Endothelial cell of umbilical vein (primary cell): Measurements from ENCODE around the gene EZR. TPM values are rescaled to one million over a fixed set of nuclear protein-coding genes. Genes with fewer than 3 reads are reported as not detected.

ENCODE experiments used
- BruUV-seq: library from RNA; stranded (reverse); fragments of 400-500 nt; replicated peaks from 2 replicates; lab custom pipeline; 2021; lab: Mats Ljungman, UMichigan
- CTCF ChIA-PET: fragments of 300-600, 350-600 bp; sonication (Branson Sonifier 250); formaldehyde crosslinking; loops from one replicate; lab custom pipeline; 2021; ENCODE audit warnings: antibody characterized with exemption, inconsistent platforms; lab: Charles Lee
- POLR2A ChIA-PET: fragments of 300-600, 350-600 bp; sonication (Branson Sonifier 250); formaldehyde crosslinking; loops from one replicate; lab custom pipeline; 2021; ENCODE audit warnings: antibody characterized with exemption, inconsistent platforms; lab: Charles Lee
- DNase-seq: peaks from one replicate; pipeline ENCODE4 v3.0.0-alpha.2; 2011; ENCODE audit warnings: low read depth, low spot score
- FAIRE-seq: peaks from 2 replicates; lab custom pipeline; 2011; peaks lifted over from hg19 to GRCh38; lab: Jason Lieb, UNC
- H2AFZ ChIP-seq: 2 replicates; pipeline ENCODE4 v1.6.0; 2012; ENCODE audit warnings: low read depth, low read length, control low read depth, inconsistent platforms
- H3K27ac ChIP-seq: 2 replicates; pipeline ENCODE4 v1.5.1; 2011; ENCODE audit warnings: low read depth, mild to moderate bottlenecking, control low read depth, low read length, moderate library complexity; ENCODE audit not compliant: insufficient read depth
- H3K27me3 ChIP-seq, 2 experiments: 2 replicates each; pipeline versions ENCODE4 v1.6.0 to v1.6.1; 2011; ENCODE audit warnings: low read length in 2 of 2, mixed read lengths in 1 of 2; ENCODE audit not compliant: control insufficient read depth in 2 of 2, insufficient read depth in 2 of 2
- H3K36me3 ChIP-seq, 2 experiments: 2 replicates in 1 of 2; 3 replicates in 1 of 2; pipeline ENCODE4 v1.5.1; 2011; ENCODE audit warnings: low read length in 2 of 2, mild to moderate bottlenecking in 1 of 2, moderate library complexity in 1 of 2; ENCODE audit not compliant: control insufficient read depth in 2 of 2, insufficient read depth in 2 of 2; ENCODE audit errors: extremely low read depth in 1 of 2
- H3K4me1 ChIP-seq: 3 replicates; pipeline ENCODE4 v1.5.1; 2011; ENCODE audit warnings: mild to moderate bottlenecking, low read length; ENCODE audit not compliant: control insufficient read depth, insufficient read depth; ENCODE audit errors: extremely low read depth
- H3K4me2 ChIP-seq: 2 replicates; pipeline ENCODE4 v1.6.1; 2011; ENCODE audit warnings: low read length, control low read depth, mixed read lengths; ENCODE audit not compliant: insufficient read depth
- H3K4me3 ChIP-seq, 3 experiments: fragments of 200-600 bp in 1 of 3; sonication (generic), shearing (Covaris generic) in 1 of 3; replicated peaks in 1 of 3; 2 replicates each; pipeline ENCODE4 v1.5.1; 2011 to 2016; ENCODE audit warnings: control low read depth in 3 of 3, low read length in 3 of 3, mild to moderate bottlenecking in 2 of 3, inconsistent platforms in 1 of 3, low read depth in 1 of 3, moderate library complexity in 1 of 3; ENCODE audit not compliant: insufficient read depth in 1 of 3
- H3K79me2 ChIP-seq: 2 replicates; pipeline ENCODE4 v1.6.0; 2012; ENCODE audit warnings: low read length, inconsistent platforms; ENCODE audit not compliant: control insufficient read depth, insufficient read depth
- H3K9ac ChIP-seq: replicated peaks from 2 replicates; pipeline ENCODE3; 2011; ENCODE audit warnings: low read length, control low read depth; ENCODE audit not compliant: insufficient read depth; ENCODE audit errors: extremely low read depth
- H3K9me1 ChIP-seq: replicated peaks from 3 replicates; pipeline ENCODE4 v1.6.0; 2011; ENCODE audit warnings: mild to moderate bottlenecking, low read length; ENCODE audit not compliant: control insufficient read depth, insufficient read depth; ENCODE audit errors: extremely low read depth
- H3K9me3 ChIP-seq: replicated peaks from 2 replicates; pipeline ENCODE4 v1.5.1; 2012; ENCODE audit warnings: low read length, inconsistent platforms; ENCODE audit not compliant: control insufficient read depth, insufficient read depth
- H4K20me1 ChIP-seq: replicated peaks from 2 replicates; pipeline ENCODE3; 2011; ENCODE audit warnings: mild to moderate bottlenecking, low read length; ENCODE audit not compliant: control insufficient read depth, insufficient read depth; ENCODE audit errors: extremely low read depth
- CTCF ChIP-seq, 2 donors: IDR thresholded peaks; 1 replicate in 1 of 2; 2 replicates in 1 of 2; pipeline ENCODE4 v1.5.1; 2011; ENCODE audit warnings: low read length in 2 of 2, mild to moderate bottlenecking in 2 of 2, moderate library complexity in 2 of 2, control low read depth in 1 of 2, inconsistent platforms in 1 of 2, low read depth in 1 of 2; ENCODE audit not compliant: insufficient read depth in 1 of 2; ENCODE audit errors: extremely low read depth in 1 of 2
- EZH2 ChIP-seq: IDR thresholded peaks from 2 replicates; pipeline ENCODE4 v1.6.1; 2012; ENCODE audit warnings: borderline replicate concordance, low read depth, mild to moderate bottlenecking, moderate library complexity, low read length, inconsistent platforms; ENCODE audit not compliant: severe bottlenecking
- FOS ChIP-seq: IDR thresholded peaks from 2 replicates; pipeline ENCODE4 v1.6.1; 2011; ENCODE audit warnings: mild to moderate bottlenecking, low read length, moderate library complexity, borderline replicate concordance; ENCODE audit not compliant: insufficient read depth
- GATA2 ChIP-seq: IDR thresholded peaks from 2 replicates; pipeline ENCODE4 v1.7.0; 2011; ENCODE audit warnings: low read depth, mild to moderate bottlenecking, moderate library complexity, mixed read lengths, low read length; ENCODE audit not compliant: insufficient read length, insufficient read depth
- JUN ChIP-seq: IDR thresholded peaks from 2 replicates; pipeline ENCODE4 v1.6.1; 2011; ENCODE audit warnings: borderline replicate concordance, low read depth; ENCODE audit not compliant: insufficient read length, insufficient read depth
- MAX ChIP-seq: IDR thresholded peaks from 2 replicates; pipeline ENCODE4 v1.6.1; 2011; ENCODE audit not compliant: insufficient read depth, insufficient read length
- MYC ChIP-seq: IDR thresholded peaks from one replicate; pipeline ENCODE4 v1.6.1; 2011; ENCODE audit warnings: mild to moderate bottlenecking, low read depth, low read length
- POLR2A ChIP-seq: IDR thresholded peaks from 2 replicates; pipeline ENCODE4 v1.6.1; 2012; ENCODE audit warnings: low read depth, mild to moderate bottlenecking, control low read depth, low read length
- POLR2AphosphoS5 ChIP-seq: IDR thresholded peaks from 2 replicates; pipeline ENCODE4 v1.6.1; 2012; ENCODE audit warnings: low read depth, mild to moderate bottlenecking, control low read depth, low read length, moderate library complexity; ENCODE audit not compliant: insufficient read depth
- dilution Hi-C: fragments of 300-500 bp; cut with MboI; formaldehyde crosslinking; loops from one replicate; pipeline ENCODE4 v1.15.0; 2019; ENCODE audit warnings: low sequenced_read_pairs; ENCODE audit not compliant: extremely low pct_ligation_motif_present
- intact Hi-C: fragments of 100-400 bp; cut with micrococcal nuclease; formaldehyde crosslinking; loops from one replicate; pipeline ENCODE4 v1.10.0; 2022
- polyA plus RNA-seq, 4 experiments: library from polyadenylated mRNA; depleted of rRNA in 3 of 4; stranded (reverse) in 3 of 4; unstranded in 1 of 4; fragments of >200 nt; gene quantifications; 2 replicates each; pipeline versions ENCODE4 v1.2.1 to v1.2.3, GENCODE V29; 2011 to 2012; ENCODE audit warnings: missing spikeins in 1 of 4
- total RNA-seq: library from RNA; stranded (reverse); gene quantifications from 2 replicates; pipeline ENCODE4 v1.2.3, GENCODE V29; 2021

The EZR gene
- total and polyA plus RNA-seq, 2 donors (not counting 3 experiments of a cell fraction or from before 2014, with no cell fraction given): 58.5 to 108 TPM

- CTCF ChIA-PET: interaction anchor here (1.5 to 2.3 kb wide), 2 partner anchors 33 to 44 kb away, joined by 5 to 7 read pairs; no protein-coding TSS in a partner anchor
- POLR2A ChIA-PET: no interaction called here
- intact Hi-C loops: no loop called here
- Histone ChIP-seq H3K4me2 (no peak overlapping the region), H3K4me1 (peaks cover 7% of the 10 kb centered on the region), H3K4me3 (no peak overlapping the region), H3K9me1 (no peaks in the 10 kb centered on the region), H2AFZ (no peak overlapping the region), H3K9me3 (no peaks in the 10 kb centered on the region), H3K27me3 (no peaks in the 10 kb centered on the region), H3K79me2 (no peaks in the 10 kb centered on the region), H3K27ac (no peak overlapping the region), H4K20me1 (no peaks in the 10 kb centered on the region), H3K9ac (no peak overlapping the region), H3K36me3 (no peaks in the 10 kb centered on the region)
- dilution Hi-C loops: no loop called here
- no peak for TF ChIP-seq POLR2AphosphoS5
- no peak for TF ChIP-seq CTCF (IDR thresholded peaks at IDR 0.05; ENCODE audit: extremely low read depth in 1 of 2, insufficient read depth in 1 of 2, low read depth in 1 of 2, low read length in 2 of 2)
- no peak for TF ChIP-seq JUN
- no peak for TF ChIP-seq FOS
- TF ChIP-seq EZH2: no peak
- TF ChIP-seq GATA2: no peak
- no peak for TF ChIP-seq MAX
- no peak for TF ChIP-seq MYC
- no peak for TF ChIP-seq POLR2A
- no peak for FAIRE-seq
- DNase-seq: no peak
- BruUV-seq: no TSS peak
These were observed 67.9 kb downstream of the EZR start for GRCh38 chr6:158751224-158751623.
